ENCODE data around the gene ANKRD10.

ANKRD10 gene

DNA sequence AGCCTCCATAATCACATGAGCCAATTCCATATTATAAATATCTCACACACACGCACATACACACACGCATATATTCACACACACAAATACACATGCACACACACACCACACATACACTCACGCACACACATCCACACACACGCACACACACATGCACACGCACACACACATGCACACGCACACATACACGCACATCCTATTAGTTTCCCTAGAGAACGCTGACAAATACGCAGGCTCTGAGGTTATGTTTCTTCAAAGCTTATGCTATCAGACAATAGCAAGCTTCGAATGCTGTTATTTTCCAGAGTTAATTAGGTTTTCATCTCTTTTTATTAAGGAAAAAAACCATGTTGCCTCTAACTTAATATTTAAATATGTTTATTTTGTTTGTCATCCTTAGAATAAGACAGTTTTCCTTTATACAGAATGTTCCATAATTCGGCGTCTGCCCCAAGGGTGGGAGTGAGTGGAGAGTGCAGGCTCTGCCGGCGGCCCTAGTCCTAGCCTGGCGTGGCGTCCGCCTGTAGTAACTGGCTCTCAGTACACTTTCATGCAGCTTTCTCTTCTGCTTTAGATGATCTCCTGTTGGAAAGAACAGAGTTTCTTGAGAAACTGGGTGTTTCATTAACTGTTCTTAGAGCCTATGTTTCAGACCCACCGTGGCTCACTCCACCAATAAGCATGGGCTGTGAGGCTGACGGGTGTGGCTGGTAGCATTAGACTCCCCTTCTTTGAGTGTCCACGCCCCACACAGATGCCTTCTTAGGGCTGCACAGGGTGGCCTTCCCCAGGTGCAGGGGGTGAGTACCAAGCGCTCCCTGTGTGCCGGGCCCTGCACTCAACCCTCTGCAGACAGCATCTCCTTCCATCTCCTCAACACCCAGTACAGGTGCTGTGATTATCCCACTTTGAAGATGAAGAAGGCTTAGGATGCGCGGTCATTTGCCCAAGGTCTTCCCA lies 30.4 kb upstream of the ANKRD10 start:
- no peak for DNase-seq

DNA sequence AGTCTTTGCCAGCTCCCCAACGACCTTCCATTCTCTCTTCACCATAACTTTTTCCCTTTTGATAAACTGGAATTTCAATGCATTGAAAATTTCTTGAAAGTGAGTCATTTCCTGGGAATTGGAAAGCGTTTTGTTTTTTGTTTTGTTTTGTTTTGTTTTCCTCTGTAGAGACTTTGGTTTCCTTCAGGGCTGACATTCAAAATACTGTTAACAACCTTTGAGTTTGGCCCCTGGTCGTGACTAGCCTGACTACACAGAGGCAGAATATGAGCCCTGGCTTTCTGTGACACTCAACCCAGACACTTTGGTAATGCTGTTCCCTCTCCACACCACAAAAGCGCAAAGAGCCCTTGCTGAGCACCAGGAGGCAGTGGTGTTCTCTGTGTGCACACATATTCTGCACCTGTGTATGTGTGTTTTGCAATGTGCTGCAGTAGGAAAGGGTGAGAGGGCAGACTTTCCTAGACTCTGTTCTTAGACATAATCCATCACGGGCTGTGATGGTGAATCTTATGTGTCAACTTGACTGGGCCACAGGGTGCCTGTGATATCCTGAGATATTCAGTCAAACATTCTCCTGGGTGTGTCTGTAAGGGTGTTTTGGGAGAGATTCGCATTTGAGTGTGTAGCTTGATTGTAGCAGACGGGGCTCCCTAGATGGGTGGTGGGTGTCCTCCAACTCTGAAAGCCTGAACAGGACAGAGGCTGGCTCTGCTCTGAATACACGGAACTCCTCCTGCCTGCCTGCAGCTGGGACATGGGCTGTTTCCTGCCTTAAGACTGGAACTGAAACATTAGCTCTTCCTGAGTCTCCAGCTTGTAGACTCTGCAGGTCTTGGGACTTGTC lies 29.5 kb upstream of the ANKRD10 start:
- peak; percentile 51 for DNase-seq

DNA sequence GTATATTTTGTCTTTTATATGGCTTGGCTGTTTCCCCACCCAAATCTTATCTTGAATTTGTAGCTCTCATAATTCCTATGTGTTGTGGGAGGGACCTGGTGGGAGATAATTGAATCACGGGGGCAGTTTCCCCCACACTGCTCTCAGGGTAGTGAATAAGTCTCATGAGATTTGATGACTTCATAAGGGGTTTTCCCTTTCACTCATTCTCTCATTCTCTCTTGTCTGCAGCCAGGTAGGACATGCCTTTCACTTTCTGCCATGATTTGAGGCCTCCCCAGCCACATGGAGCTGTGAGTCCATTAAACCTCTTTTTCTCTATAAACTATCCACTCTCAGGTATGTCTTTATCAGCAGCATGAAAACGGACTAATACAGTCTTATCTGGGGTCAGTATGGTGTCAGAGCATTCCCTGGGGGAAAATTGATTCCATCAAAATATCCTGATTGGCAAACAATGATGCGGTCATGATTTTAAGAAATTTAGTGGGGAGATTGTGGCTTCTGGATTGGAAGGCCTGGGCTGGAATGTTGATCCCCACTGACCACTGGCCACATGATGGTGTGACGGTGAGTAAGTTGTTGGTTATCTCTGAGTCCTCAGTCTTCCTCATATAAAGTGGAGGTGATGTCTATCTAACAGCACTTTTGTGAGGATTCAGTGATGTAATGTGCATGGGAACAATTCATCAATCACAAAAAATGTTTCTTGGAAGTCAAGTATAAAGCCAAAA lies 27.5 kb upstream of the ANKRD10 start:
- peak; percentile 32 for DNase-seq

DNA sequence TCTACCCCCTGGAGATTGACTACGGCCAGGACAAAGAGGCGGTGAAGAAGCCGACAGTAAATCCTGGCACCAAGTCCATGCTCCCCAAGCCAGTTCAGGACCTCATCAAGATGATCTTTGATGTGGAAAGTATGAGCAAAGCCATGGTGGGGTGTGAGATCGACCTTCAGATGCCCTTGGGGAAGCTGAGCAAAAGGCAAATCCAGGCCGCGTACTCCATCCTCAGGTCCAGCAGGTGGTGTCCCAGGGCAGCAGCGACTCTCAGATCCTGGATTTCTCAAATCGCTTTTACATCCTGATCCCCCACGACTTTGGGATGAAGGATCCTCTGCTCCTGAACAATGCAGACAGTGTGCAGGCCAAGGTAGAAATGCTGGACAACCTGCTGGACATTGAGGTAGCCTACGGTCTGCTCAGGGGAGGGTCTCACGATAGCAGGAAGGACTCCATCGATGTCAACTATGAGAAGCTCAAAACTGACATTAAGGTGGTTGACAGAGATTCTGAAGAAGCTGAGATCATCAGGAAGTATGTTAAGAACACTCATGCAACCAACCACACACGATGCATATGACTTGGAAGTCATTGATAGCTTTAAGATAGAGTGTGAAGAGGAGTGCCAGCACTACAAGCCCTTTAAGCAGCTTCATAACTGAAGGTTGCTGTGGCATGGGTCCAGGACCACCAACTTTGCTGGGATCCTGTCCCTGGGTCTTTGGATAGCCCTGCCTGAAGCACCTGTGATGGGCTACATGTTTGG lies 24.0 kb upstream of the ANKRD10 start:
- peak; percentile 7 for DNase-seq

DNA sequence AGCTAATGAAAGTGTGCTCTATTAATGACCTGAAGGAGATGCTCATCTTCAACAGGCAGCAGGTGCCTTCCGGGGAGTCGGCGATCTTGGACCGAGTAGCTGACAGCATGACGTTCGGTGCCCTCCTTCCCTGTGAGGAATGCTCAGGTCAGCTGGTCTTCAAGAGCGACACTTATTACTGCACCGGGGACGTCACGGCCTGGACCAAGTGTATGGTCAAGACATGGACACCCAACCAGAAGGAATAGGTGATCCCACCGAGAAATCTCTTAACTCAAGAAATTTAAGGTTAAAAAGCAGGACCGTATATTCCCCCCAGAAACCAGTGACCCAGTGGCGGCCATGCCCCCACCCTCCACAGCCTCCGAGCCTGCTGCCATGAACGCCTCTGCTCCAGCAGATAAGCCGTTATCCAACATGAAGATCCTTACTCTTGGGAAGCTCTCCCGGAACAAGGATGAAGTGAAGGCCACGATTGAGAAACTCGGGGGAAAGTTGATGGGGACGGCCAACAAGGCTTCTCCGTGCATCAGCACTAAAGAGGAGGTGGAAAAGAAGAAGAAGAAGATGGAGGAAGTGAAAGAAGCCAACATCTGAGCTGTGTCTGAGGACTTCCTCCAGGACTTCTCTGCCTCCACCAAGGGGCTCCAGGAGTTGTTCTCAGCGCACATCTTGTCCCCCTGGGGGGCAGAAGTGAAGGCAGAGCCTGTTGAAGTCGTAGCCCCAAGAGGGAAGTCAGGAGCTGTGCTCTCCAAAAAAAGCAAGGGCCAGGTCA lies 22.8 kb upstream of the ANKRD10 start:
- no peak for DNase-seq

DNA sequence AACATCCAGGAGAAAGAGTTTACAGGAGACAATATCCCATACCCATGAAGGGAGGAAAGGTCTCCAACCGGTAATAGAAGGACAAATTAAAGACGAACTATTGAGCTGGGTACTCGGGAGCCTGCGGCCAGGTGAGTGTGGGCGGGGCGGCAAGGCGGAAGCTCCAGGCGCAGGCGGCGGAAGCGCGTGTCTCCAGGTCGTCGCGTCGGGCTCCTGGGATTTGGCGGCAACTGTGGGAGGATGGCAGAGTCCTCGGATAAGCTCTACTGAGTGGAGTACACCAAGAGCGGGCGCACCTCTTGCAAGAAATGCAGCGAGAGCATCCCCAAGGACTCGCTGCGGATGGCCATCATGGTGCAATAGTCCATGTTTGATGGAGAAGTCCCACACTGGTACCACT lies 21.6 kb upstream of the ANKRD10 start:
- DNase-seq = no peak

DNA sequence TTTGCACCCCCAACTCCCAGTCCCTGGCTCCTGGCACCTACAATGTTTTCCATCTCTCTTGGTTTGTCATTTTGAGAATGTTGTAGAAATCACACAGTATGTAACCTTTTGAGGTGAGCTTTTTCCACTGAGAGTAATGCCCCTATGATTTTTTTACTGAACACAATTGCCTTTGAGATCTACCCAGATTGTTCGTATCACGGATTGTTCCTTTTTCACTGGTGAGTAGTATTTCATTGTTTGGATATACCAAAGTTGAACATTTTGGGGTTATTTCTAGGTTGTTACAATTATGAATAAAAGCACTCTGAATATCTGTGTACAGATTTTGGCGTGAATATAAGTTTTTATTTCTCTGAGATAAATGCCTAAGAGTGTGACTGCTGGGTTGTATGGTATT lies 17.7 kb upstream of the ANKRD10 start:
- no peak for DNase-seq

DNA sequence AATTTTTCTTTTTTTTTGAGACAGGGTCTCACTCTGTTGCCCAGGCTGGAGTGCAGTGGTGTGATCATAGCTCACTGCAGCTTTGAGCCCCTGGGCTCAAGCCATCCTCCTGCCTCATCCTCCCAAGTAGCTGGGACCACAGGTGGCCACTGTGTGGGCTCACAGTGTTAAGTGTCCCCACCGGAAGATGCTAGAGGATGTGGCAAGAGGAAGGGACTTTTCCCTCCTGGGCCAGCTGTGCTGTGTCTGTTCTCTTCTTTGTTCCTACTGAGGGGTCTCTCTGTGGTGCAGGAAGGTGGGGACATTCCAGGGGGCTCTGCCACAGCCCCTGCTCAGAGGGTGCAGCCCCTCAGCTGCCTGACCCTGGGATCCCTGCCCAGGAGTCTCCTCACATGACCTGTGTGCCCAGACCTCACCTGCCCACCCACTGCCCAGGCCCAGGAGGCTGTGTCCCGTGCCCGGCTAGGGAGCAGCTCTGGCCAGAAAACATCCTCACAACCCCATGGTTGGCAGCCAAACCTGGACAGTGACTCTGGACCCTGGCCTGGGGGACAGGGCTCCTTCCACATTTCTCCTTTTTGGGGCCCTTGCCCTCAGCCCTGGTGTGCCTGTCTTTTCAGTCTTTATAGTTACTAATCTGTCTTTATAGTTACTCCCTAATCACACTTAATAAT lies 14.4 kb upstream of the ANKRD10 start:
- no peak for DNase-seq

DNA sequence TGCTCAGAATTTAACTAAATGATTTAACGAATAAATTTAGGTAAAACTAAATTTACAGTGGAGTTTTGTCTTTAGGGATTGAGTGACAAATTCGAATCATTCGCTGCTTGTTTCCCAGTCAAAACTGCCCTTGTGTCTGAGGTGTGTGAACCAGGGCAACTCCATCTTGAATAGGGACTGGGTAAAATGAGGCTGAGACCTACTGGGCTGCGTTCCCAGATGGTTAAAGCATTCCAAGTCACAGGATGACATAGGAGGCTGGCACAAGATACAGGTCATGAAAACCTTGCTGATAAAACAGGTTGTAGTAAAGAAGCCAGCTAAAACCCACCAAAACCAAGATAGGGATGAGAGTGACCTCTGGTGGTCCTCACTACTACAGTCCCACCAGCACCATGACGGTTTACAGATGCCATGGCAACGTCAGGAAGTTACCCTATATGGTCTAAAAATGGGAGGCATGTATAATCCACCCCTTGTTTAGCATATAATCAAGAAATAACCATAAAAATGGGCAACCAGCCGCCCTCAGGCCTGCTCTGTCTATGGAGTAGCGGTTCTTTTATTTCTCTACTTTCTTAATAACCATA lies 10.2 kb upstream of the ANKRD10 start:
- no peak for DNase-seq

DNA sequence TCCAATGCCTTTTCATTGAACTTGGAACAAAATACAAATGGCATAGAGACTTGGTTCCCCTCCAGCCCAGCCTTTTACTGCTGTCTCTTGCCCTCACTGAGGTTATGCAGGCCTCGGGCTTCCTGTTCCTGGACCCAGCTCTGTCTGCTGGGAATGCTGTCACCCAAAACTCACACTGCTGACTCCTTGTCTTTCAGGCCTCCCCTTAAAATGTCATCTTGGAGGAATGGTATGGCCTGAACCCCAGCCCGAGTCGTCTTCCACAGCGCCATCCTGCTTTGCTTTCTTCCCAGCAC lies 9.7 kb upstream of the ANKRD10 start:
- no peak for DNase-seq

DNA sequence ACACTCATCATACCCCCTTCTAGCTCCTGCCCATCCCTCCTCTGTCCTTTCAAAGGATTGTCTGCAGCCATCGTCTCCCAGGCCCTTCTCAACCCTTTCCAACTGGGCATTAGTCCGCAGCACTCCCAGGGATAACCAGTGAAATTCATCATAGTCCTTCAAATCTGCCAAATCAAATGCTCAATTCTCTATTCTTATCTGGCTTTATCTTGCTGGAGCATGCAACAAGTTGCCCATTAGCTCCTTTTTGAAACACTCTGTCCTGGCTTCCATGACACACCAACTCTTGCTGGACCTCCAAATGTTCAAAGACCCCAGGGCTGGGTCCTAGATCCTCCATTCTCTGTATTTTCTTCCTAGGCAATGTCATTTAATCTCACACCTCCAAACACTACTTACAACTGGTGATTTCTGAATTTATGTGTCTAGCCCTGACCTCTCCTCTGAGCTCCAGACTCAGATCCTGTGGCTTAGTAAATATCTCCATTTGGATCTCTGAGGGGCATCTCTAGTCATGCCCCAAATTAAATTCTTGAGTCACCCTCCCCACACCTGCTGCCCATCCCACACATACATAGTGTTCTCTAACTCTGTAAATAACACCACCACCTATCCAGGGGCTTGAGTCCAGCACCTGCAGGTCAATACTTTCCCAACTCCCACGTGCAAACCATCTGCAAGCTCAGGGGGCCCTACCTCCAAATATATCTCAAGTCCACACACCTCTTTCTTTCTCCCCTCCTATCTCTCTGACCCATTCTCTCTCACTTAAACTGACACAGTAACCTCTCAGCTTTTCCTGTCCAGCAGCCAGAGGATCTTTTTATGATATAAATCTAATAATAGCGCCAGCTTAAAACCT lies 9.1 kb upstream of the ANKRD10 start:
- no peak for DNase-seq

DNA sequence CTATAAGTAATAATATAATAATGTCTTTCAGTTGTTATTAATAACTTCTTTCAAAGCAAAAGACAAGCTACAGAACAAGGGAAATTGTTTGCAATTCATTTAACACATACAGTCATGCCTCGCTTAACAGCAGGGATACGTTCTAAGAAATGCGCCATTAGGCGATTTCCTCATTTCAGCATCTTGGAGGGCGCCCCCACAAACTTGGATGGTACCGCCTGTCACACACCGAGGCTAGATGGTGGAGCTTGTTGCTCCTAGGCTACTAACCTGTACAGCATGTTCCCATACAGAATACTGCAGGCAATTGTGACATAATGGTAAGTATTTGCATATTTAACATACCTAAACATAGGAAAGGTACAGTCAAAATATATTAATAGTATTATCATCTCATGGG lies 8.2 kb upstream of the ANKRD10 start:
- DNase-seq = no peak

DNA sequence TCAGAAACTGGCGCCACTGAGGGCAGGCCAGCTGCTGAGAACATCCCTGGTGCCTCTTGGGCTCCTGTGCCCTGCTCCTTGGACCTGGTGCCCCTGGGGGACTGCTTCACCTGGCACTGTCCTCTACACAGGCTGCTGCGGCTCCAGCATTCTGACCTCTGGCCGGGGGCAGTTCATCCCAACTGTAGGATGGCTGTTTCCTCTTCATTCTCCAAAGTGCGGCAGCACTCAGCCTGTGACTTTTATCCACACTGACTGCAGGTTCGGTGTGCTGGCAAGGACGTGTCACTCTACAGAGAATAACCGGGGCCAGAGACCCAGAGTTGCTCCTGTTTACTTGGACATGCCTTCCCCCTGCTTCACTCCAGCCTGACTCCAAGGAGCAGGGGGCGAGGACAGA lies 7.6 kb upstream of the ANKRD10 start:
- DNase-seq = no peak

DNA sequence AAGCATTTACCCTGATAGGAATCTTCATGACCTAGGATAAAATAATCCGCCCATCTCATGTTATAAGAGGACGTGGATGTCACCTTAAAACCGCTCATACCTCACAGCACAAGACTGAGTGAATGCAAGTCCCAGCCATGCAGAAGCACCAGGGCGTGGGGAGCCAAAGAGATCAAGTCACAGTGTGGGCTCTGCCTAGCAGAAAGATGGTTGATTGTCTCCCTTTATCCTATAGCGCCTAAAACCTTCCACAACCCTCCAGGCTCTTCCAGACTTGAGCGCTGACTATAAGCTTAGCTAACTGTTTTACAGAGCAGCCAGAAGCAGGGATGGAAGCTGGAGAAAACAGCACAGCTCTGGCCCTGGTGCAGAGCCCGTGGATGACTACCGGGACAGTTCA lies 6.8 kb upstream of the ANKRD10 start:
- DNase-seq = no peak

DNA sequence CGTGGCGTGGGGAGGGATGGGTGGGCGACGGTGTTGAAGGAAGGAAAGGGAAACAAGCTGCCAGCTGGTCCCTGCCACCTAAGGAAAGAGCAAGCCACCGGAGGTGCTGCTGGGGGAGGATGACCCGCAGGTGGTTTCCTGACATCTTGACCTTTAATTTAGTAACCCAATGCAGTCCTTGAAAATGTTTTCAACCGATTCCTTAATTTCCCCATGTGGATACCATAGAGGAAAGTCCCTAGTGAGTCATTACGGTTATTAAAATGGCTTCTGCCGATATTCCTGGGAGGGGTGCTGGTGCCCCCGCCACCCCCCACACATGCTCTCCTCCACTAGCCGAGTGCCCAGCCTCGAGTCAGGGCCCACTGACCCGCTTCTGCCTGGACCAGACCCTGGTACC lies 6.3 kb upstream of the ANKRD10 start:
- no peak for DNase-seq

DNA sequence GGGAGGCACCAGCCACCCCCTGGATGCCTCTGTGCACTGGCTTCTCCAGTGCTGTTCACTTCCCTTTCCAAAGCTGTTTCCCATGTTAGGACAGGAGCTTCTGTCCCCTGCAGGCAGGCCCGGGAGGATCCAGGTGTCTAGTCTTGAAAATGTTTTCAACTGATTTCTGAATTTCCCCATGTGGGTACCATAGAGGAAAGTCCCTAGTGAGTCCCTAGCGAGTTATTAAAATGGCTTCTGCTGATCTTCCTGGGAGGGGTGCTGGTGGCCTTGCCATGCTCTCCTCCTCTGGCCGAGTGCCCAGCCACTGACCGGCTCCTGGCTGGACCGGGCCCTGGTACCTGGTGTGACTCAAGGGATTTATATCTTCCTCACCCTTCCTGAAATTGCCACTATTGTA lies 5.2 kb upstream of the ANKRD10 start:
- no peak for DNase-seq

DNA sequence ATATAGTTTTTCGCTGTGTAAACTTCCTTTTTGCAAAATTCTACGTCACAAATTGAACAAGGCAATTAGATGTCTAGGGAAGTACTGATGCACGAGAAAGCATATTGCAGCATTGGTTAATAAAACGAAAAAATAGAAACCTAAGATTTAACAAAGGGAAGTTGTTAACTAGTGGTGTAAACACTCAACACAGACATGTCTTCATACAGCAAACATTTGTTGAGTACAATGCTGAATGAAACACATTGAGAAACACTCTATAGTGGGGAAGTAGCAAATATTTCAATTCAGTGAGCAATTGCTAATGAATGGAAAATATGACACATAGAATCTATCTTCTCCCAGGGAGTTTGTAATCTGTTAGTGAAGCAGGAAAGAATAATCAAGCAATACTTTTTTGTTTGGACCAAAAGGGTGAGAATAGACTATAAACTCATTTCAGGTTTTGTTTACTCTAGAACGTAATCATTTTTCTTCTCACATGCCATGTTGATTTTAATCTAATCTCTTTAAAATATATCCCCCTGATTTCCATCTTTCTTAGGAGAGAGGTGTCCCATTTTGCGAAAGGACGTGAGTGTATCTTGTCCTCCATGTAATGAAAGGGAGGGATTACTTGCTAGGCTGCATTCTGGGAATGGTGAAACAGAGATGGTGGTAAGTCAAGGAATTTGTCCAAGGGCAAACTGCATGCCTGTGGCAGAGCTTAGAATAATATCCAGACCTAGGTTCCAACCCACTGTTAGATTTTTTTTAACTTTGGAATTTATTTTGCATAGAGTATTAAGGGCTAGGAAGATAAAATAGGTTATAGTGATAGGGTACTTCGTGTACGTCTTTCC lies 1.7 kb upstream of the ANKRD10 start:
- peak; percentile 88 for DNase-seq

DNA sequence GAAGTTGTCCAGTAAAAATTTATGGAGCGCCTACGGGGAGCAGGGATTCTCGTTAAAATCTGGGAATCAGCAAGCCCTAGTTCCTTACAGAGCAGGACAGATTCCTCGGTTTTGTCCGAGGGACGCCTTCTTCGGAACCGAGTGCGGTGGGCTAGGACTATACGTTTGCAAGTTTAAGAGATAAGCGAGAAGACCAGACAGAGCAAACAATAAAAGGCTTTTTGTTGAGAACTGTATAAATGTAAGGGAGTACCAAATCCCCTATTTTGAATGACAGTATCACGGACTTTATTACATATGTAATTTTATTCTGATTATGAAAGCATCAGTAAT lies 971 bp upstream of the ANKRD10 start:
- no peak for DNase-seq
